DMS53 (cell line): ENCODE results near the gene MRPL9.

Experiments used
- DNase-seq: peaks from one replicate; lab custom pipeline; 2025; lab: John Stamatoyannopoulos, UW

The MRPL9 gene

GRCh38 chr1:151711044-151711800 lies 52.1 kb downstream of the MRPL9 start:
- DNase-seq, result no peak

- DNase-seq, result peak; percentile 92
Measured at GRCh38 chr1:151710187-151710840, 53.0 kb downstream of the MRPL9 start.
